ENCODE results near the gene LMTK2.

Gene LMTK2

GRCh38 chr7:98203964-98204605 is 97.4 kb downstream of the LMTK2 start:
- no peak overlapping the region for H3K27ac ChIP-seq (ENCODE audit: low read depth, low read length)
- H3K9ac ChIP-seq (ENCODE audit: low read length), result no peak overlapping the region
- no peak overlapping the region for H3K4me3 ChIP-seq (ENCODE audit: low read length)
- H3K27me3 ChIP-seq (ENCODE audit: control insufficient read depth, insufficient read depth, low read length), result no peaks in the 10 kb centered on the region
- no peaks in the 10 kb centered on the region for H3K4me1 ChIP-seq (ENCODE audit: control insufficient read depth, insufficient read depth, low read length)
- peaks cover 14% of the 10 kb centered on the region for H3K36me3 ChIP-seq (ENCODE audit: control insufficient read depth, insufficient read depth, low read length)

DNA sequence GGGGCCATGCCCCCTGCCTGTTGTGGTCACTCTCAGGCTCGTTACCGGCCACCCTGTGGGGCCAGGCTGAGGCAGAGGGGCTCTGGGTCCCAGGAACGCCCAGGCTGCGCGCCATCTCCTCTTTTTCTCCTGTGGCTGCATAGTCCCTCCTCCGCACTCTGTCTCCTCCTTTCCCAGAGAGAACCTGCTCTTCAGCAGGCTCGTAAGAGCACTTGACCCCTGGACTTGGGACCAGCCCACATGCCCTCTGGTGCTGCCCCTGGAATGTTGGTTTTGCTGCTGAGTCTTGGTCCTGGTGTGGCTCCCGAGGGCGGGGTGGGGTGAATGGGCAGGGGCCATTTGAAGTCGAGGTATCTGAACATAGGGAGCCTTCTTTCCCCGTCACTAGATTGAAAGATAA is 98.0 kb downstream of the LMTK2 start:
- H3K9ac ChIP-seq (ENCODE audit: low read length), result no peak overlapping the region
- H3K4me3 ChIP-seq (ENCODE audit: low read length), result no peak overlapping the region
- H3K36me3 ChIP-seq (ENCODE audit: control insufficient read depth, insufficient read depth, low read length), result peaks cover 14% of the 10 kb centered on the region
- no peaks in the 10 kb centered on the region for H3K4me1 ChIP-seq (ENCODE audit: control insufficient read depth, insufficient read depth, low read length)
- no peaks in the 10 kb centered on the region for H3K27me3 ChIP-seq (ENCODE audit: control insufficient read depth, insufficient read depth, low read length)
- H3K27ac ChIP-seq (ENCODE audit: low read depth, low read length), result no peak overlapping the region

GRCh38 chr7:98205162-98205845 is 98.6 kb downstream of the LMTK2 start:
- no peaks in the 10 kb centered on the region for H3K4me1 ChIP-seq (ENCODE audit: control insufficient read depth, insufficient read depth, low read length)
- H3K4me3 ChIP-seq (ENCODE audit: low read length), result no peak overlapping the region
- H3K9ac ChIP-seq (ENCODE audit: low read length), result no peak overlapping the region
- H3K36me3 ChIP-seq (ENCODE audit: control insufficient read depth, insufficient read depth, low read length), result peaks cover 14% of the 10 kb centered on the region
- no peak overlapping the region for H3K27ac ChIP-seq (ENCODE audit: low read depth, low read length)
- H3K27me3 ChIP-seq (ENCODE audit: control insufficient read depth, insufficient read depth, low read length), result no peaks in the 10 kb centered on the region

- Histone ChIP-seq H3K4me3 (ENCODE audit: low read length) (no peak overlapping the region), H3K27me3 (ENCODE audit: control insufficient read depth, insufficient read depth, low read length) (no peaks in the 10 kb centered on the region), H3K27ac (ENCODE audit: low read depth, low read length) (no peak overlapping the region), H3K36me3 (ENCODE audit: control insufficient read depth, insufficient read depth, low read length) (peaks cover 14% of the 10 kb centered on the region), H3K9ac (ENCODE audit: low read length) (no peak overlapping the region), H3K4me1 (ENCODE audit: control insufficient read depth, insufficient read depth, low read length) (no peaks in the 10 kb centered on the region)
These were observed 100.0 kb downstream of the LMTK2 start for GRCh38 chr7:98206451-98207330.

DNA sequence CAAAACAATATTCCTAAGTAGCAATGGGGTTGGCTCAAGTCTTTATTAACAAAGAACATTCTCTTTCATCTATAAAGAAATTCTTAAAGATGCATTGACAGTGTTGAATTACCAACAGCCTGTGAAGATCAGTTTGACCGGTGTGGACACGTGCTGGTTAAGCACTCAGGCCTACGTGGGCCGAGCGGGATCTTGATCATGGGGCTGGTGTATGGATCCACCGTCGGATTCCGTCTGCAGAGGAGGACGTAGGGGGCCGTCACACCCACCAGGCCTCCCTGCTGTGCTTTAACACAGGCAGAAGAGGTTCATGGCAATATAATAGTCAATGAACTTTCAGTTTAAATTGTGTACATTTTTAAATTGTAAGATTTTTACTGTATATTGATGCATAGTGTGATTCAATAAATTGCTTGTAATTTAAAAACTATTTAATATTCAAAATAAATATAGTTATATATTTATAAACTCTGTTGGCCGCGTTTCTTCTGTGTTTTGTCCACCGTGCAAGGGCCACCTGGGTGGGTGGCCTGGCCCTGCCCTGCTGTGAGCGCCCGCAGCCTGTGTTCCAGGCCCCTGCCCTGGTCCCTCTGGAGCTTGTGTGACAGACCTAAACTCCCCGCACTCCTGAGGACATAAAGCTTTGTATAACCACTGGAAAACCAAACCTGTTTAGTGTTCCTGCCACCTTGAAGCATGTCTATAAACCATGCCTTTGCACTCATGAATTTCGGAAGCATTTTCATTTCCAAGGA is 102.7 kb downstream of the LMTK2 start:
- no peak overlapping the region for H3K4me3 ChIP-seq (ENCODE audit: low read length)
- peaks cover 11% of the 10 kb centered on the region for H3K36me3 ChIP-seq (ENCODE audit: control insufficient read depth, insufficient read depth, low read length)
- H3K4me1 ChIP-seq (ENCODE audit: control insufficient read depth, insufficient read depth, low read length), result no peaks in the 10 kb centered on the region

DNA sequence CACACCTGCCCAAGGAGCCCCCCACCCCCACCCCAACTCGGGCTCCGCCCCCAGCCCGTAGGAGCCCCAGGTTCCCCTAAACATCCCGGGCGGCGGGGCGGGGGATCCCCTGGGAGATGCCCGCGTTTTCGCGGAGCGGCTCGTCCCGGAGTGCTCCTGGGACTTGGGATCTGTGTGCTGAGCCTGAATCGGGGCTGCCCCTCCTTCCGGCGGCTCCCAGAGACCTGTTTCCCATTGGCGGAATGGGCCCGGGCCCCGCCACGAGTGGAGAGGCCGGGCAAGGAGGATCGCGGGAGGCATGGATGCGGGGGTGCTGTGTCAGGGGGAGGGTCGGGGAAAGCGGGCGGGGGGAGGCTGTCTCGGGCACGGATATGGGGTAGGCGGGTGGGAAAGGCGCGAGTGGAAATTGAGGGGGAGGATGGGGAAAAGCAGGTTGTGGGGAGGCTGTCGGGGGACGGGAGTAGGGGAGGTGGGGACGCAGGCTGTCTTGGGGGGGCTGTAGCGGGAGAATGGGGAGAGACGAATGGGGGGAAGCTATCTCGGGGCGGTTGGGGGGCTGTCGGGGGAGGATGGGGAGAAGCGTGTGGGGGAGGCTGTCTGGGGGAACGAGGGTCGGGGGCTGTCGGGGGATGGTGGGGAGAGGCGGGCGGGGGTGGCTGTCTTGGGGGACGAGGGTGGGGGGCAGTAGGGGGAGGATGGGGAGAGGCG is 104.0 kb downstream of the LMTK2 start:
- H3K27me3 ChIP-seq (ENCODE audit: control insufficient read depth, insufficient read depth, low read length), result no peaks in the 10 kb centered on the region
- H3K4me1 ChIP-seq (ENCODE audit: control insufficient read depth, insufficient read depth, low read length), result no peaks in the 10 kb centered on the region
- peaks cover 11% of the 10 kb centered on the region for H3K36me3 ChIP-seq (ENCODE audit: control insufficient read depth, insufficient read depth, low read length)
- H3K27ac ChIP-seq (ENCODE audit: low read depth, low read length), result no peak overlapping the region
- no peak overlapping the region for H3K9ac ChIP-seq (ENCODE audit: low read length)
- H3K4me3 ChIP-seq (ENCODE audit: low read length), result no peak overlapping the region

More for the DNA sequence above, 102.7 kb downstream of the LMTK2 start:
- H3K27ac ChIP-seq (ENCODE audit: low read depth, low read length), result no peak overlapping the region
- H3K9ac ChIP-seq (ENCODE audit: low read length), result no peak overlapping the region
- no peaks in the 10 kb centered on the region for H3K27me3 ChIP-seq (ENCODE audit: control insufficient read depth, insufficient read depth, low read length)

DNA sequence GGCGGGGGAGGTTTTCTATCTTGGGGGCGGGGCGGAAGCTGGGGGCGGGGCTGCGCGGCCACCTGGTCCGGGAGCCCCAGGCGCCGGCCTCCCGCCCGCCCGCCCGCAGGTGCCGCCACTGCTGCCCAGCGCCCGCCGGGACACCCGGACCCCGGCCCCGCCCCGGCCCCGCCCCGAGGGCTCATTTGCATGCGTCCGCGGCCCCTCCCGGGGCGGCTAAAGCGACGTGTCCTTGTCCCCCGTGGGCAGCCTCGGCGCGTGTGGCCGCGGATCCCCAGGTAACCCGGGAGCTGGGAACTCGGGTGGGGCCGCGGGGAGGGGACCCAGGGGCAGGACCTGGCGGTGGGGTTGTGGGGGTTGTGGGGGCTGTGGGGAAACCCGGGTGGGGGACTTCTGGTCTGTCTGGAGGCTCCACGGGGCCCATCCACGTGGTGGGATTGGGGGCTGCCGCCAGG is 104.6 kb downstream of the LMTK2 start, which contains the start of gene BHLHA15:
BHLHA15 (plus strand) TSS at position 219 of the 455 bp plus-strand sequence. CDS start 871 bp downstream, outside the sequence.
- Histone ChIP-seq H3K4me3 (ENCODE audit: low read length) (no peak within 1 kb of the TSS), H3K9ac (ENCODE audit: low read length) (no peak within 1 kb of the TSS), H3K36me3 (ENCODE audit: control insufficient read depth, insufficient read depth, low read length) (peaks cover 9% of the 10 kb centered on the region), H3K27me3 (ENCODE audit: control insufficient read depth, insufficient read depth, low read length) (no peaks in the 10 kb centered on the region), H3K27ac (ENCODE audit: low read depth, low read length) (no peak within 1 kb of the TSS), H3K4me1 (ENCODE audit: control insufficient read depth, insufficient read depth, low read length) (no peaks in the 10 kb centered on the region)

- H3K9ac ChIP-seq (ENCODE audit: low read length), result no peak overlapping the region
- no peak overlapping the region for H3K27ac ChIP-seq (ENCODE audit: low read depth, low read length)
- H3K4me3 ChIP-seq (ENCODE audit: low read length), result no peak overlapping the region
- H3K36me3 ChIP-seq (ENCODE audit: control insufficient read depth, insufficient read depth, low read length), result peaks cover 3% of the 10 kb centered on the region
- H3K4me1 ChIP-seq (ENCODE audit: control insufficient read depth, insufficient read depth, low read length), result no peaks in the 10 kb centered on the region
- H3K27me3 ChIP-seq (ENCODE audit: control insufficient read depth, insufficient read depth, low read length), result no peaks in the 10 kb centered on the region
These were observed 105.2 kb downstream of the LMTK2 start for GRCh38 chr7:98211676-98212531.

GRCh38 chr7:98212532-98213041 is 105.9 kb downstream of the LMTK2 start:
- Histone ChIP-seq H3K4me3 (ENCODE audit: low read length) (no peak overlapping the region), H3K27ac (ENCODE audit: low read depth, low read length) (no peak overlapping the region)

GRCh38 chr7:98213296-98213887 is 106.7 kb downstream of the LMTK2 start:
- H3K4me1 ChIP-seq (ENCODE audit: control insufficient read depth, insufficient read depth, low read length), result no peaks in the 10 kb centered on the region
- H3K36me3 ChIP-seq (ENCODE audit: control insufficient read depth, insufficient read depth, low read length), result peaks cover 2% of the 10 kb centered on the region
- no peak overlapping the region for H3K9ac ChIP-seq (ENCODE audit: low read length)
- H3K4me3 ChIP-seq (ENCODE audit: low read length), result no peak overlapping the region
- H3K27me3 ChIP-seq (ENCODE audit: control insufficient read depth, insufficient read depth, low read length), result no peaks in the 10 kb centered on the region
- H3K27ac ChIP-seq (ENCODE audit: low read depth, low read length), result no peak overlapping the region

More at GRCh38 chr7:98212532-98213041, 105.9 kb downstream of the LMTK2 start:
- Histone ChIP-seq H3K36me3 (ENCODE audit: control insufficient read depth, insufficient read depth, low read length) (peaks cover 2% of the 10 kb centered on the region), H3K9ac (ENCODE audit: low read length) (no peak overlapping the region), H3K4me1 (ENCODE audit: control insufficient read depth, insufficient read depth, low read length) (no peaks in the 10 kb centered on the region), H3K27me3 (ENCODE audit: control insufficient read depth, insufficient read depth, low read length) (no peaks in the 10 kb centered on the region)
